ENCODE results near the gene NHSL1.

NHSL1 gene

DNA sequence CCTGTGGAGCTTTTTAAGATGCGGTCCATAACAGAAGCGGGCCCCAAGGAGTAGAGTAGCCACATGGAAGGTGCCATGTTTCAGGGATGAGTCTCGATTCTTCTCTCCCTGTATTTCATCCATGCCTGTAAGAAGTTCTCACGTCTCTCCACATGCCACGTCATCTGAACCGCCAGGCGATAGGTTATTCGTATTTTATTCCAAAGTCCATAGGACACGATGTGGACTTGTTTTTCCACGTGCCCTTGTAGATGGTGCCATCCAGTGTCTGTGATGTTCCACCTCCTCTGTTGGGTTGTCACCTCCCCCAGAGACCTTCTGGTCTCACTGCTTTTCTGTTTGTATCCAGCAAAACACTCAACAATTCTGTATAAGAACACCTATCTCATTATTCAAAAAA lies 77.7 kb downstream of the NHSL1 start:
- DNase-seq = no peak

DNA sequence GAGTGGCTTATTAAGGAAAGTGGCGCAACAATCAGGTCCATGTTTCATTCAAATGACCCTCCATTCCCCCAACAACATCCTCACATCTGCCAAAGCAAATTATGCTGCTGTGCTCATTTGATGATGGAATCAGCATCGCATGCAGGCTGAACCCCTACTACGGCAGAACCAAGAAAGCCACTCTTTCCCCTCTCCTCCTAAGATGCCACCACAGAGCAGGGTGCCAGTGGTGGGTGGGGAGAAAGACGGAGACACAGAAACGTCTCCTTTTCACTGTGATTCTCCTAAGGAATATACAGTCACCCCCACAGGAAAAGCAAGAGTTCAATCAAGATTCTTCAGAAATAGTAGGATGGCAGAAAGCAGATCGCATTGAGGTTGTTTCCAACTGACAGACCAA lies 78.2 kb downstream of the NHSL1 start:
- DNase-seq = no peak

DNA sequence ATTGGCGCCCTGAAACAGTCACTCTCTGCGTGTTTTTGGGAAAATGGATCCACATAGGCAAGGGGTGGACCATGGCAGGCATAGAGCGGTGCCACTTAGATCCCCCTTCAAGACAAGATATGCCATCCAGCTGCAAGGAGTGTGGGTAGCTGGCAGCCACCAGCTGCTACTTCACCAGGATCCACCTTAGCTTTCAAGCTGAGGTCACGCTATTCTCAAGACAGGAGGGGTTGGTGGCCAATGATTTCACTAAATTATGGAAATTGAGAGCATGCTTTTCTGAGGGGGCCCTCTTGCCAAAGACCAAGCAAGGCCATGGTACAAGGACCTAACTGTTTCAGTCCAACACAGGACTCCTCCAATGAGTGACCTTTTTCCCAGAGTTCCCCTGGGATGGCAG lies 78.9 kb downstream of the NHSL1 start:
- no peak for DNase-seq

GRCh38 chr6:138419766-138420165 lies 79.5 kb downstream of the NHSL1 start:
- no peak for DNase-seq

GRCh38 chr6:138418118-138418742 lies 81.1 kb downstream of the NHSL1 start:
- DNase-seq = no peak

- DNase-seq = no peak
These were observed 81.7 kb downstream of the NHSL1 start for GRCh38 chr6:138417493-138418117.

DNA sequence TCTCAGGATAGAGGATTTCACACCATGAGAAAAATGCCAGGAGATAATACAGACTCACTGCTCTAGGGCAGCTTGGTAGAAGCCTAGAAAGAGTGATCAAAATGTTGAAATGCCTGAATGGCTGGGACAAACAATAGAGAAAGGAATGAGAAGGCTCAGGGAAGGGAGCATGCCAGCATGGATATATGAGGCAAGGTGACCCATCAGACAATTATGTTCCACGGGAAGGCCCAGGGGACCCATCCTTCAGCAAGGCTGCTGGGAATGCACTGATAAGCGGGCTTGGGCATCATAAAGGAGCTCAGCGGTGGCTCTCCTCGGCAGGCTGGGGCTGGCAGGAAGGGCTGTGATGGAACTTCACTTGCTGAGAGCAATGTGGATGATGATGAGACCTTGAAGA lies 83.1 kb downstream of the NHSL1 start:
- no peak for DNase-seq

GRCh38 chr6:138415125-138415524 lies 84.2 kb downstream of the NHSL1 start:
- no peak for DNase-seq

GRCh38 chr6:138410972-138411880 lies 88.1 kb downstream of the NHSL1 start:
- DNase-seq = no peak

DNA sequence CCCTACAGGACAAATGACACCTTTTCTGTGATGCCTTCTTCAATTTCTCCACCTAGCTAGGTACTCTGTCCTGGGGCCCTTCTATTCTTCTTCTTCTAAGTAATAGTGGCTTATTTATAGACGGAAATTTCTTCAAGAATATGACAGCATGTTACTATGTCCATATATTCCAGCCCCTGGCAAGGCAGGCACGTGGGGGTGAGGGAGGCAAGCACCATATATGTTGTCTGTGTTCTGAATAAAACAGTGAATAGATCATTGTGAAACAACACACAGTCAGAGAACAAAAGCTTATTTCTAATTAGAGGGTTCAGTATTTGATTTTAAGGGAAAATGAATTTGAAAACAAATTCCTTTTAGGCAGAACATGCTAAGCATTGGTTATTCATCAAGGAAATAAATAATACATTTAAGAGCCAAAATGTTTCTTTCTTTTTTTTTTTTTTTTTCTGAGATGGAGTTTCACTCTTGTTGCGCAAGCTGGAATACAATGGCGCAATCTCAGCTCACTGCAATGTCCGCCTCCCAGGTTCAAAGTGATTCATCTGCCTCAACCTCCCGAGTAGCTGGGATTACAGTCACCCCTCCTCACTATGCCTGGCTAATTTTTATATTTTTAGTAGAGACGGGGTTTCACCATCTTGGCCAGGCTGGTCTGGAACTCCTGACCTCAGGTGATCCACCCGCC lies 89.1 kb downstream of the NHSL1 start:
- no peak for DNase-seq

- DNase-seq = no peak
These were observed 92.9 kb downstream of the NHSL1 start for GRCh38 chr6:138406443-138406842.

DNA sequence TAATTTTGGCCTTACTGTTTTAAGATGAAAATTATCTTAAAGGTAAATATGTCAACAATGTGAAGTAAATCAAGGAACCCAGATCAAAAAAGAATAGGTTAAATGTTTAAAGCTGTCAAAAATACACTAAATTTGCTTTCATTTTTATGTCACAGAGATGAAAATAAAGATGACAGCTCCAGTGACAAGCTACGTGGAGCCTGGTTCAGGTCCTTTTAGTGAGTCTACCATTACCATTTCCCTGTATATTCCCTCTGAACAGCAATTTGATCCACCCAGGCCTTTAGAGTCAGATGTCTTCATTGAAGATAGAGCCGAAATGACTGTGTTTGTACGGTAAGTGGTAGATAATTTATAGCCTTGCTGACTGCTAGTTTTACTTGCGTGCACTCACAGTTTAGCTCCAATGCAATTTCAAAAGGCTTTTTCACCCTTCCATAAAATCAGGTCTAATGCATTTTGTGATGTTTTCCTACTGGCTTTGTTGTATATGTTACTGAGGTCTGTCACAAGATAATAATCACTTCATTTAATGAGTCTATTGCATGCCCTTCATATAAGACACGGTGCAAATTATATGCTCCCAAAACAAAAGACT lies 93.4 kb downstream of the NHSL1 start:
- no peak for DNase-seq

DNA sequence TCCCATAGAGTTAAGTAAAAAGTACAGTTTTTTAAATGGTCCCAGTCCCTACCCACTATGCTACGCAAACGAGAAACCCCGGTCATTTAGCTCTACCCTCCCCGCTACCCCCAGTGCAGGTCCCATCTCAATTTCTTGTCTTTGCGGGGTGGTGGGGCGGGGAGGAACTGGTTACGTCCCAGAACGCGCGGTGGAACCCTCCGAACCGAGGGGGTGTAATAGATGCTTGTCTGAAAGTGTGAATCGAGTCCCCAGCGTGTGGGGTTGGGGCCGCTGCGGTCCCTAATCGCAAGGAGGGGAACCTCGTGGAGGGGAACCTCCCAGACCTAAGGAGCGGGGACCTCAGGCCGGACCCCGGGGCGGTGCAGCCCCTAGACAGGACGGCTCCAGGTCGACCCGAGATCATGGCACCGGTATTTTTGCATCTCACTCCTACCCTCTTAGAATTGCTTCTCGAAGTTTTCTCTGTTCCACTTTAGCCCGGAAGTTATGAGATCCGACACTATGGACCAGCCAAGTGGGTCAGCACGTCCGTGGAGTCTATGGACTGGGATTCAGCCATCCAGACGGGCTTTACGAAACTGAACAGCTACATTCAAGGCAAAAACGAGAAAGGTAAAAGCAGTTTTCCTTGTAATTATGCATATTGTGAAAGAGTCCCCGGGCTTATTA lies 94.5 kb downstream of the NHSL1 start:
- DNase-seq = peak; percentile 14 to 24

GRCh38 chr6:138403801-138404665 lies 95.3 kb downstream of the NHSL1 start, which contains the start of gene HEBP2:
TSS of gene HEBP2 (plus strand) at chr6:138404223. CDS start at chr6:138404496, 273 bp downstream.
- peak; percentile 90 to 94 for DNase-seq

GRCh38 chr6:138403324-138403800 lies 95.9 kb downstream of the NHSL1 start:
- DNase-seq = peak; percentile 21

GRCh38 chr6:138402838-138403187 lies 96.5 kb downstream of the NHSL1 start:
- no peak for DNase-seq

GRCh38 chr6:138401960-138402837 lies 97.1 kb downstream of the NHSL1 start:
- no peak for DNase-seq

DNA sequence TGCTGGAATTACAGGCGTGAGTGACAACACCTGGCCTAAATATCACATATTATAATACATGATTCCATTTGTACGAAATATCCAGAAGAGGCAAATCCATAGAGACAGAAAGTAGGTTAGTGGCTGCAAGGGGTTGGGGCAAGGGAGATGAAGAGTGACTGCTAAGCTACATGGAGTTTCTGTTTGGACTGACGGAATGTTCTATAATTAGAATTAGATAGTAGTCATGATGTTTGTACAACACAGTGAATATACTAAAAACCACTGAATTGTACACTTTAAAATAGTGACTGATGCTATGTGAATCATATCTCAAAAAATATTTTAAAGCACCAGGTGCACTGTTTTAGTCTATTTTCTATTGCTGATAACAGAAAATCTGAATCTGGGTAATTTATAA lies 99.0 kb downstream of the NHSL1 start:
- DNase-seq = no peak

DNA sequence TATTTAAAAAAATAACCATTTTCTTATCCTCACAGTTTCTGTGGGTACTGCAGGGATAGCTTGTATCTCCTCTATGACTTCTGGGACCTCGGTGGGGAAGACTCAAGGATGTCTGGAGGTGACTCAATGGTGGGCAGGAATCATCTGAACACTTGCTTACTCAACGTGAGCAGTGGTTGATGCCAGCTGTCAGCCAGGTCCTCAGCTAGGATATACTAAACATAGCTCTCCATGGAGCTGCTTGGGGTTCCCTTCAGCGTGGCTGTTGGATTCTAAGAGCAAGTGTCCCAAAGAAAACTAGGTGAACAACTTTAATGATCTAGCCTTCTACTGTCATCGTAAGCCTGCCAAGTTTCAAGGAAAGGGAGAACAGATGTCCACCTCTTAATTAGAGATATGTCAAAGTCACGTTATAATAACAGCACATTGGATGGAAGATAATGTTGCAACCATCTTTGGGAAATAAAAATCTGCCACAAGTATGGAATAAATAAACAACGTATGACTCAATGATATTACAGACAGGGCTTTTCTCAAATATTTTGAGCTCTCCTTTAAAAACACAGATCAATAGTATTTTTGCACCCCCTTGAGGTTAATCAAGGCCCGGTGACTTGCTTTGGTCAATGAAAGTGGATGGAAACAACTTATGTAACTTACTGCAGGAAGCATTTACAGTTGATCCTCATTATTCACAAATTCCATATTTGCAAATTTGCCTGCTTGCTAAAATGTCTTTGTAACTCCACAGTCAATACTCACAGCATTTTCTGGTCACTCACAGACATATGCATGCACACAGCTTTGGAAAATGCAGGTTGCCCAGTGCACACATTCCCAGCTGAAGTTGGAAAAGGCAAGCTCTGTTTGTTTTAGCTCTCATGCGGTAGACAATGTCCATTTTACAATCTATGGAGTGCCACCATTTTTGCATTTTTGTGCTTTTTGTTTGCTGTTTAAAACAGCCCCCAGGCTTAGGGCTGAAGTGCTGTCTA lies 101.9 kb downstream of the NHSL1 start:
- no peak for DNase-seq

All from activated CD4-positive, alpha-beta T cell treated with anti-CD3 and anti-CD28 coated beads for 4 hours (primary cell).